Measurements from ENCODE around the gene OAS3.

- TF ChIP-seq, protein P1, sequence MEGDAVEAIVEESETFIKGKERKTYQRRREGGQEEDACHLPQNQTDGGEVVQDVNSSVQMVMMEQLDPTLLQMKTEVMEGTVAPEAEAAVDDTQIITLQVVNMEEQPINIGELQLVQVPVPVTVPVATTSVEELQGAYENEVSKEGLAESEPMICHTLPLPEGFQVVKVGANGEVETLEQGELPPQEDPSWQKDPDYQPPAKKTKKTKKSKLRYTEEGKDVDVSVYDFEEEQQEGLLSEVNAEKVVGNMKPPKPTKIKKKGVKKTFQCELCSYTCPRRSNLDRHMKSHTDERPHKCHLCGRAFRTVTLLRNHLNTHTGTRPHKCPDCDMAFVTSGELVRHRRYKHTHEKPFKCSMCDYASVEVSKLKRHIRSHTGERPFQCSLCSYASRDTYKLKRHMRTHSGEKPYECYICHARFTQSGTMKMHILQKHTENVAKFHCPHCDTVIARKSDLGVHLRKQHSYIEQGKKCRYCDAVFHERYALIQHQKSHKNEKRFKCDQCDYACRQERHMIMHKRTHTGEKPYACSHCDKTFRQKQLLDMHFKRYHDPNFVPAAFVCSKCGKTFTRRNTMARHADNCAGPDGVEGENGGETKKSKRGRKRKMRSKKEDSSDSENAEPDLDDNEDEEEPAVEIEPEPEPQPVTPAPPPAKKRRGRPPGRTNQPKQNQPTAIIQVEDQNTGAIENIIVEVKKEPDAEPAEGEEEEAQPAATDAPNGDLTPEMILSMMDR (conservative IDR thresholded peaks at IDR 0.05): no peak
- no peak for TF ChIP-seq EZH2 (IDR thresholded peaks at IDR 0.05; ENCODE audit: low read depth)
Observed at GRCh38 chr12:112962561-112962960, 24.3 kb downstream of the OAS3 start.
